DLD1 (cell line): ENCODE results near the gene CCDC121.
"Not testable (repeated sequence)": the region's sequence is repeated elsewhere in the genome, so short reads cannot be mapped to it uniquely, and the experiment has no call there.

Experiments
- in situ Hi-C: cut with HindIII; loops from 2 replicates; pipeline ENCODE4 v1.10.0; 2017; ENCODE audit warnings: low sequenced_read_pairs

Gene CCDC121

DNA sequence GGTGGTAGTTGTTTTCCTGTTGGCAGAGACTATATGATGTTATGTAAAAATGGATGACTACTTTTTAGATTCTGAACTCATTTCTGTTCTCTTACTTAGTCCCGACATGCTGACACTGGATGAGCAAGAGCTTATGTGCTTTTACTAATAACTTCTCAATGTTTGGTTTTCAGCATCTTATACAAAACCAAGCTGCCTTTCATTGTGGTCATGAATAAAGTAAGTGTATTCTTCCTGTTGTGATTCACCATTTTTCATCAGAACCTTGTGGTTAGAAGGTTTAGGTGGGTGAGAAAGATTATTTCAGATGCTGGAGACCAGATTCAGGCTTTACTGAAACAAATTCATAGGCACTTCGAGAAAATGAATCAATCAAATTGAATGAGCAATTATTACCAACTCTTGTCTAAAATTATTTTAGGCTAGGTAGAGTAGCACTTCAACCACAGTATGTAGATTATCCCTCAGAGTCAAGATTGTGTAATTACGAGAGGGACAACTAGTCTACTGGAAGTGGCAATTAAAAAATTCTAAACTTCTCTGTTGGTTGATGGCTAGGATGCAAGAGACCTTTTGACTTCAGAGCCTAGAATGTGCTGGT lies 9.3 kb upstream of the CCDC121 start:
- in situ Hi-C loops, result no loop called here

DNA sequence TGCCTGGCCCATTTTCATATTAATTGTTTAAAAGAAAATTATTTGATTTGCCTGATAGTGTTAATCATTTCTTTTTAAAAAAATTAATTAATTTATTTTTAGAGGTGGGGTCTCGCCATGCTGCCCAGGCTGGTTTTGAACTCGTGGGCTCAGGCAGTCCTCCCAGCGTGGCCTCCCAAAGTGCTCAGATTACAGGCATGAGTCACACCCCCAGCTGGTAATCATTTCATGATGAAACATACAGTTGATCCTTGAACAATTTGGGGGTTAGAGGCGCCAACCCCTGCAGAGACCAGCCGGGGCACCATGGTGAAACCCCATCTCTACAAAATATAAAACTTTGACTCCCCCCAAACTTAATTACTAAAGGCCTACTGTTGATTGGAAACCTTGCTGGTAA lies 8.0 kb upstream of the CCDC121 start:
- in situ Hi-C loops, result no loop called here

DNA sequence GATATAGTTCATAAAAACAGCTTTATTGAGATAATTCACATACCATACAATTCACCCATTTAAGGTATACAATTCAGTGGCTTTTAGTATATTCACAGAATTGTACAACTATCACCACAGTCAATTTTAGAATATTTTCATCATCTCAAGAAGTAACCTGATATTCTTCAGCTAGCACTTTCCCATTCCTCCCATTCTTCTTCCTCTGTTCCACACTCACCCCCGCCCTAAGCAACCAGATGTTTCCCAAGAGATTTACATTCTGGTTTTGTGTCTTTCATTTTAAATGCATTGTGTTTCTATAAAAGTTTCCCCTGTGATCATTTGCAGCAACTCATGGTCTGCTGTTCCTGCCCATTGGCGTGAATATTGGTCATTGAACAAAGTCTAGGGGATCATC lies 5.5 kb upstream of the CCDC121 start:
- in situ Hi-C loops, result no loop called here

DNA sequence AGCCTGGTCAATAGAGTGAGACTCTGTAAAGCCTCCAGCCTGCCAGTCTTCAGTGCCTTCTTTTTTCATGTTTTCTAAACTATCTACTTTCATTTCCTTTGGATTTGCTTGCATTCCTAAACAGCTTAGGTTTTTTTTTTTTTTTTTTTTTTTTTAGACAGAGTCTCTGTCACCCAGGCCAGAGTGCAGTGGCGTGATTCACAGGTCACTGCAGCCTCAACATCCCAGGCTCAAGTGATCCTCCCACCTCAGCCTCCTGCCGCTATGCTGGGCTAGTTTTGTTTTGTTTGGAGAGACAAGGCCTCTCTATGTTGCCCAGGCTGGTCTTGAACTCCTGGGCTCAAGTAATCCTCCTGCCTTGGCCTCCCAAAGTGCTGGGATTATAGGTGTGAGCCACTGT lies 1.4 kb upstream of the CCDC121 start:
- in situ Hi-C loops, result not testable (repeated sequence)

DNA sequence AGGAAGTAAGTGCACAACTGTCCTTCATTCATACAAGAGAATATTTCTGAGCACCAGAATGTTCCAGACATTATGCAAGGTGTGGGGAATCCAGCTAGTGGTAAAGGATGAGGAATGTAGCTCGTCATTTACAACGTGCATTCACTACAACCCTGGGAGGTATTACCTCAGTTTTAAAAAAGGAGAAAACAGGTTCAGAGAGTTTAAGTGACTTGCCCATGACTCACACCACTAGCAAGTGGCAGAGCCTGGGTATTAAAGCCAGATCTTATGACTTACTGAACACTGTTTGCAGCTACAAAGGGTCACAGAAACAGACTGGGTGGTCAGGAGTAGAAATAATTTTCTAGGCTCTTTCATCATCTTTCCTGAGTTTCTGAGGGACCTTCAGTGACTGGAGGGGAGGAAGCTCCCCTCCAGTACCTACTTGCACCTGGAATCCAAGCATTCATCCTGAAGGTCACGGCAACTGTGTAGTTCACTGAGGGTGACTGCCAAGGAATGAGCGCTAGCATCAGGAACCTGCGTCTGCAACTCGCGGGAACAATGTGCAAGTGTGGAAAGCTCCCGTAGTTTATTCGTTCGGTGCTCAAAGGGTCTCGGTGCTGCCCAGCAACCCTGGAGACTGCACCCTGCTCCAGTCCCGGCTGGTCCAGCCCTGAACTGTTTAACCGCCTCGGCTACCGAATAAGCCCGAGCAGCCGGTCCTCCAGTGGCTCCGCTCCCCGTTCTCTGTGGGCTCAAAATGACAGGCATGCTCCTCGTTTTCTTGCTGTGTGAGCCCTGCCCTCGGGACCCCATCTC lies 647 bp downstream of the CCDC121 start:
- in situ Hi-C loops, result no loop called here

DNA sequence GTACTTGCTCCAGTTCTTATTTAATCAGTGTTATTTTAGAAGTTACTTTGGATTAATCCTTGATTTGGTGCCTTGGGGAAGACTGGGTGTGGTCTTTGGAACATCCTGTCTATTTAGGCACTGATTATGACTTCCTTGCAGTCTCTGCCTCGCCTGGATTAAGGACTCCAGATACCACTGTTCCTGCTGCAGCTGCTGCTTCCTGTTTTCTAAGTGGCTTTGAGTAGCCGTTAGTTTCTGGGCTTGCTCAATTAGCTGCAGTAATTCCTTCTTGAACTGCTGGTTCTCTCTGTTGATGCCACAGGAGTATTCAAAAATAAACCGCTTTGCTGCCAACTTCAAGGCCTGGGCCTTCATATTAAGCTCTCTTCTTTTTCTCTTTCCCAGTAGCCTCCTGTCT lies 1.9 kb downstream of the CCDC121 start:
- in situ Hi-C loops, result not testable (repeated sequence)

DNA sequence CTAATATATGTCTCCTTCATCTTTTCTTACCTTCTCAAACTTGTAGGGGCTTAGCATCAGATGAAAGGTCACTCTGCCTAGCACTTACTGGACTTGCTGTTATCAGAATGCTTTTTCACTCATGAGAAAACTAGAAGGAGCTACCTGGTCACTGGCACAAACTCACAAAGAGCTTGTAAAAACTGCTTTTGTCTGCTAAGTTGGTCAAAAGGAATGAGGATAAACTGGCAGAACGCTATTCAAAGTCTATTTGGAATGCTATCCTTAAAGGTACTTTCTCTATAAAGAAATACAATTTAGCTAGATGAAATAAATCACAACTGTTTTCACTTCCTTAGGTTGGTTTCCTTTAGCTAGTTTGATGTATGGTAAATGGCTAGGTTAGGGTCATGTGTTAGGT lies 2.5 kb downstream of the CCDC121 start:
- in situ Hi-C loops, result not testable (repeated sequence)

DNA sequence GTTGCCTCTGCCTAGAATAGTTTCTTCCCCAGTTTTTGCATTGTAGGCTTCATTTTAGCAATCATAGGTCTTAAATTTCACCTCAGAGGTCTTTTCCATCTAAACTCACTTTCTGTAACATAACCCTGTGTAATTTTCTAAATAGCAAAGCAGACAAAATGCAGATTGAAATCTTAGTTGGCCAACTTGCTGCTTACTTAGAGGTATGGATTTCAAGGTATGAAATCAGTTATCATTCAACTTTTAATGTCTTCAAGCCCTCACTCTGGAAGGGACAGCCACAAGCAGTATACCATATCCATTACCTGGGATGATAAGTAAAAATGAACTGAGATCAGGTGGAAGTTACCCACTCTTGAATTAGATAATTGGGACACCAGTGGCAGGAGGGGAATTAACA lies 3.9 kb downstream of the CCDC121 start:
- in situ Hi-C loops, result loop anchor here (5.0 kb wide), 1 partner anchor 38 kb away; no protein-coding TSS in a partner anchor

DNA sequence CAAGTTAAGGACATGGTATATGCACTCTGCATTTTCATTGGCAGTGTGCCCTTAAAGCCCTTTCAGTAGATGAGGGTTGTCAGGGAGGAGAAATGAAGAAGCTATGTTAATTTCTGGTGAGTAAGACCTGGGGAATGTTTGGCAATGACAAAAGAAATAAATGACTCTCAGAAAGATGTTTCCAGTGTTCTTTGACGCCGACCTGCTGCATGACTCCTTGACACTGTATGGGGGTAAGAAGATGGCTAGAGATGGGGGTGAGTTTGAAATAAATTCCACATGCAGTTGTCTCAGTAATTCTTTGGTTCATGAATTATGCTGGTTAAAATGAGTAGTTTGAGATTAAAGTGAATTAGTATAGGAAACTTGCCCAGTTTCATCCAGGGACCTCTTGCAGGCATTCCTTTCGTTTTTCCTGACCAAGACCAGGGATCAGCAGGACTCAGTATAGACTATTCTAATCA lies 5.9 kb downstream of the CCDC121 start:
- in situ Hi-C loops, result loop anchor here (5.0 kb wide), 1 partner anchor 36 kb away; no protein-coding TSS in a partner anchor

DNA sequence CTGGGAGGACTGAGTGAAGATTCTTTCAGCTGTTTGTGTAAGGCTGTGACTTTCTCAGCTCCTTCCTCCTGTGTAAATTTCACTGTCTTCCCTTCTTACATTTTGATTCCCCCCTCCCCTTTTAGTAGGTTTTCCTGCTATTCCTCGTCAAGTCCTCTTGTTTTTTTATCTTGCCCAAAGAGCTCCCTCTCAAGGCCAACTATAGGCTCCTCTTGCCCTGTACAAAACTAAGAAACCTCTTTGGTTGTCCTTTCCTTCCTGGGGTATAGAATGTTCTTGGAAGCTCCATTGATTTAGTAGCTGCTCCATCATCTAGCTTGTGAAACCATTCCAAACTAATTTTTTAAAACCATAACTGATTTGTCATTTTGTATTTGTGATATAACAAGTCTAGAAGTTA lies 7.3 kb downstream of the CCDC121 start:
- in situ Hi-C loops, result loop anchor here (5.0 kb wide), 1 partner anchor 34 kb away; no protein-coding TSS in a partner anchor

DNA sequence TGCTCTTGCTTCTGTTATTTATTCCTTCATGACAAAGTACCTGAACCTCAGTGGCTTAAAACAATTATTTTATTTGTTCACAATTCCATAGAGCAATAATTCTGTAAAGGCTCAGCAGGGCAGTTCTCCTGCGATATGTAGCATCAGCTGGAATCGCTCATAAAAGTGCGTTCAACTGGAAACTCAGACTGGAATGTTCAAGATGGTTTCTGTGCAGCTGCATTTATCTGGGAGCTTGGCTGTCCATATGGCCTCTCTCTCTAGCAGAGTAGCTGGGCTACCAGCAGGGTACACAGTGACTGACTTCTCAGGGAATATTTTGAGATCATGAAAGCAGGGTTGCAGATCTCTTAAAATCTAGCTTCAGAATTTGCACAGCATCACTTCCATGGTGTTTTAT lies 13.5 kb downstream of the CCDC121 start:
- in situ Hi-C loops, result no loop called here

DNA sequence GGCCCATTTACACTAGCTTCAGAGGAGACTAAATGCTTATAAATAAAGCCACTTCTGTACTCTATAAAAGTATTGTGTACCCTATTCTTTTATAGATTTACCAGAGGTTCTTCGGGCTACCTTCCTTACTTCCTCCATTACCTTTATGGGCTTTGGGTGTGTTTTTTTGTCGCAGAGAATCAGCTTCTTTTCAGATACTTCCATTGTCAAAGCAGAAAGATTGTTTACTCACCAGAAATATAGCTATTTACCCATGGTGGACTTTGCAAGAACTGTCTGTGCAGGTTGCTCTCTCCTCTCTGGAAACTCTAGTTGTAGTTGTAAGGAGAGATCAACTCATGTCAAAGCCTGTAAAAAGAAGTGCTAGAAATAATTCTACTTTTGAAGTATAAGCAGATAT lies 14.8 kb downstream of the CCDC121 start:
- in situ Hi-C loops, result no loop called here

DNA sequence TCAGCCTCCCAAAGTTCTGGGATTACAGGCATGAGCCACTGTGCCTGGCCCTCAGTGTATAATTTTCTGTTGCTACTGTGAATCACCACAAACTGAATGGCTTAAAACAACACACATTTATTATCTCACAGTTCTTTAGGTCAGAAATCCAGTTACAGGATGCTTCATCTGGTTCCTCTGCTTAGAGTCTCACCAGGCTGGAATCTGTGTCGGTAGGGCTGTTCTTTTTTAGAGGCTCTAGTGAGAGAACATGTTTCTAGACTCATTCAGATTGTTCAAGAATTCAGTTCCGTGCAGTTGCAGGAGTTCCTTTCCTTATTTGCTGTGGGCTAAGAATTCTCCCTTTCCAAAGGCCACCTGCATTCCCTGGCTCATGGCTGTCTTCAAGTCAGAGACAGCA lies 22.2 kb downstream of the CCDC121 start:
- in situ Hi-C loops, result no loop called here

DNA sequence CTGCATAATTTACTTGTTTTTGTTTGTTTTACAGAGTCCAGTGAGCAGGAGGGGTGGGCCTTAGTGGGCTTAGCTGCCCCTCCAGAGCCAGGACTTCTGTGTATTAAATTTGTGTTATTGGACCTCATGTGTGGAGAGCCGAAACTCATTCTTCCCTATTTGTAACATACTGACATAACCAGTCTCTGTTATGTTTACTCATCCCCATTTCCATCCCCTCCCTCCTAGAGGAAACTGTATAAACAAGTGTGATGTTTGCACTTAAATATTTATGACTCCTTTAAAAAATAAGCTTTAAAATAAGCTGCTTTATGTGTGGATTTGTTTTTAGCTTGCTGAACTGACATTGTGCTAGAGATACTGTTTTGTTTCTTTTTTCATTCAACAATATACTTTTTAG lies 32.2 kb downstream of the CCDC121 start:
- in situ Hi-C loops, result no loop called here

DNA sequence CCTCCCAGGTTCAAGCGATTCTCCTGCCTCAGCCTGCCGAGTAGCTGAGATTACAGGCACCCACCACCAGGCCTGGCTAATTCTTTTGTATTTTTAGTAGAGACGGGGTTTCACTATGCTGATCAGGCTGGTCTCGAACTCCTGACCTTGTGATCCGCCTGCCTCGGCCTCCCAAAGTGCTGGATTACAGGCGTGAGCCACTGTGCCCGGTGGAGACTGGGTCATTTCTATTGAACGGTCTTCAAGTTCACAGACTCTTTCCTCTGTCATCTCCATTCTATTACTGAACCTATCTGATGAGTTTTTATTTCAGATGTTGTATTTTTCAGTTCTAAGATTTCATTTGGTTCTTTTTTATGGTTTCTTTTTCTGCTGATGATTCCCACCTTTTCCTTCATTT lies 33.4 kb downstream of the CCDC121 start:
- in situ Hi-C loops, result not testable (repeated sequence)

DNA sequence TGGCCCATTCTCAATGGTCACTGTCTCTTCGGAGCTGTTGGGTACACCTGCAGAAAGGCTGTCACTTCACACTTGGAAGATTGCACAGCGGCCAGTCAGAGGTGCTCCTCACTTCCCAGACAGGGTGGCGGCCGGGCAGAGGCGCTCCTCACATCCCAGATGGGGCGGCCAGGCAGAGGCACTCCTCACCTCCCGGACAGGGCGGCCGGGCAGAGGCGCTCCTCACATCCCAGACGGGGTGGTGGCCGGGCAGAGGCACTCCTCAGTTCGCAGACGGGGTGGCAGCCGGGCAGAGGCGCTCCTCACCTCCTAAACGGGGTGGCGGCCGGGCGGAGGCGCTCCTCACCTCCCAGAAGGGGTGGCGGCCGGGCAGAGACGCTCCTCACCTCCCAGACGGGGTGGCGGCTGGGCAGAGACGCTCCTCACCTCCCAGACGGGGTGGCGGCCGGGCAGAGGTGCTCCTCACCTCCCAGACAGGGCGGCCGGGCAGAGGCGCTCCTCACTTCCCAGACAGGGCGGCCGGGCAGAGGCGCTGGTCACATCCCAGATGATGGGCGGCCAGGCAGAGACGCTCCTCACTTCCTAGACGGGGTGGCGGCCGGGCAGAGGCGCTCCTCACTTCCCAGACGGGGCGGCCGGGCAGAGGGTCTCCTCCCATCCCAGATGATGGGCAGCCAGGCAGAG lies 34.6 kb downstream of the CCDC121 start:
- in situ Hi-C loops, result not testable (repeated sequence)

DNA sequence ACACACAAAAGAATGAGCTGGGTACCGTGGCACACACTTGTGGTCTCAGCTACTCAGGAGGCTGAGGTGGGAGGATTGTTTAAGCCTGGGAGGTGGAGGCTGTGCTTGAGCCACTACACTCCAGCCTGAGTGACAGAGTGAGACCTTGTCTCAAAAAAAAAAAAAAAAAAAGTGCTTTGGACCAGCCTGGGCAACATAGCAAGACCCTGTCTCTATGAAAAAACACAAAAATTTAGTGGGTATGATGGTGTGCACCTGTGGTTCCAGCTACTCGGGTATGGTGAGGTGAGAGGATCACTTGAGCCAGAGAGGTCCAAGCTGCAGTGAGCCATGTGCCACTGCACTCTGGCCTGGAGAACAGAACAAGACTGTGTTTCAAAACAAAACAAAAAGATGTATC lies 35.6 kb downstream of the CCDC121 start:
- in situ Hi-C loops, result no loop called here

DNA sequence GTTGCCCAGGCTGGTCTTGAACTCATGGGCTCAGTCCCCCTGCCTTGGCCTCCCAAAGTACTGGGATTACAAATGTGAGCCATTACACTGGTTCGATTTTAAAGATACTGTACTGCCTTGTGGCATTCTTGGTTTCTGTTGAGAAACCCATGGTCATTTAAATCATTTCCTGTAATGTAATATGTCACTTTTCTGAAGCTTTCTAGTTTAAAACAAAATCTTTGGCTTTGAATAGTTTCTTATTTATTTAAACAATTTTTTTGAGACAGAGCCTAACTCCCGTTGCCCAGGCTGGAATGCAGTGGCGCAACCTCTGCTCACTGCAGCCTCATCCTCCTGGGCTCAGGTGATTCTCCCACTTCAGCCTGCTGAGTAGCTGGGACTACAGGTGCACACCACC lies 37.1 kb downstream of the CCDC121 start:
- in situ Hi-C loops, result no loop called here

DNA sequence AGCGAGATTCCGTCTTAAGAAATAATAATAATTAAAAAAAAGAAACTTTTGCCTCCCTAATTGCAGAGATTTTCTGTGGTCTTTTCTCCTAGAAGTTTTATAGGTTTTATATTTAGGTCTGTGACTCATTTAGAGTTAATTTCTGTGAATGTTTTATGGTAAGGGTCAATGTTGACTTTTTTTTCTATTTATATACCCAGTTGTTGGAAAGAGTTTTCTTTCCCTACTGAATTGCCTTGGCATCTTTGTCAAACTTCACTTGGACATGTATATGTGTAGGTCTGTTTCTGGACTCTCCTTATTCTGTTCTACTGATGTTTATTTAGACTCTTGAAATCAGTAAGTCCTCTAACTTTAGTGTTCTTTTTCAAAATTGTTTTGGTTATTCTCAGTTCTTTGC lies 40.5 kb downstream of the CCDC121 start:
- in situ Hi-C loops, result loop anchor here (5.0 kb wide), 1 partner anchor 34 kb away; no protein-coding TSS in a partner anchor

DNA sequence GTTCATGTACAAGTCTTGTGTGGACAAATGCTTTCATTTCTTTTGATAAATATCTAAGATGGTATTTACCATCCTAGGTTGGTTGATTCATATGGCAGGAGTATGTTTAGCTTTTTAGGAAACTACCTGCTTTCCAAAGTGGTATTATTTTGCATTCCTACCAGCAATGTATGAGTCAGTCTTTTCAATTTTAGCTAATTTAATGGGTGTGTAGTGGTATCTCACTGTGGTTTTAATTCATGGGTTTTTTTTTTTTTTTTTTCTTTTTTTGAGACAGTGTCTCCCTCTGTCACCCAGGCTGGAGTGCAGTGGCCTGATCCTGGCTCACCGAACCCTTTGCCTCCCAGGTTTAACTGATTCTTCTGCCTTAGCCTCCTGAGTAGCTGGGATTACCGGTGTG lies 41.8 kb downstream of the CCDC121 start:
- in situ Hi-C loops, result loop anchor here (5.0 kb wide), 1 partner anchor 35 kb away; no protein-coding TSS in a partner anchor

DNA sequence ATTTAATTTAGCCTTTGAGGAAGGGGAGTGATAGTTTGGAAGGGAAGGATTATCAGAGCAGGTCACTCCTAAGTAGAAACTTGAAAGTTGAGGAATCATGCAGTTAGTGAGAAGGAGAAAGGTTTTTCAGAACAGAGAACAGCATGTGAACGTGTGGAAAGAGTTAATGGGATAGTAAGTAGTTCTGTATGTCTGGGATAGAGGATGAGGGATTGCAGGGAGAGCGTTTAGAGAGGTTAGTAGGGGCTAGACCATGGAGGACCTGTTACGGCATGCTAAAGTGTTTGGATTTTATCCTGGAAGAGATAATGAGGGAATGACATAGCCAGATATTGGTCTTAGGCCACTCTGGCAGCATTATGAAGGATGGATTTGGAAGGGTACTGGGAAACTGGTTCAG lies 44.2 kb downstream of the CCDC121 start:
- in situ Hi-C loops, result no loop called here
